SK-N-SH treated with all-trans-retinoic acid at 6 μM for 48 hours (cell line): ENCODE results near the gene GAL.

ENCODE experiments used
- PATZ1 ChIP-seq: fragments of 250-450 bp; sonication (Bioruptor Pico); IDR thresholded peaks from 2 replicates; pipeline ENCODE4 v1.8.0; 2020; ENCODE audit warnings: mild to moderate bottlenecking, moderate library complexity, borderline replicate concordance
- SNAI2 ChIP-seq: fragments of 250-450 bp; sonication (Bioruptor Pico); IDR thresholded peaks from 2 replicates; pipeline ENCODE4 v1.5.0; 2020; ENCODE audit warnings: mild to moderate bottlenecking, moderate library complexity
- ZFP30 ChIP-seq: fragments of 450-650 bp; formaldehyde crosslinking; IDR thresholded peaks from 2 replicates; pipeline ENCODE4 v1.5.0; 2022; ENCODE audit warnings: mild to moderate bottlenecking, moderate library complexity
- ZNF8 ChIP-seq: fragments of 450-650 bp; formaldehyde crosslinking; IDR thresholded peaks from 2 replicates; pipeline ENCODE4 v1.5.0; 2020; ENCODE audit warnings: mild to moderate bottlenecking, moderate library complexity
- TF ChIP-seq, protein P1 (sequence below): fragments of 250-450 bp; sonication (Bioruptor Pico); IDR thresholded peaks from 2 replicates; pipeline ENCODE4 v1.5.0; 2020; ENCODE audit warnings: mild to moderate bottlenecking, moderate library complexity

DNA sequence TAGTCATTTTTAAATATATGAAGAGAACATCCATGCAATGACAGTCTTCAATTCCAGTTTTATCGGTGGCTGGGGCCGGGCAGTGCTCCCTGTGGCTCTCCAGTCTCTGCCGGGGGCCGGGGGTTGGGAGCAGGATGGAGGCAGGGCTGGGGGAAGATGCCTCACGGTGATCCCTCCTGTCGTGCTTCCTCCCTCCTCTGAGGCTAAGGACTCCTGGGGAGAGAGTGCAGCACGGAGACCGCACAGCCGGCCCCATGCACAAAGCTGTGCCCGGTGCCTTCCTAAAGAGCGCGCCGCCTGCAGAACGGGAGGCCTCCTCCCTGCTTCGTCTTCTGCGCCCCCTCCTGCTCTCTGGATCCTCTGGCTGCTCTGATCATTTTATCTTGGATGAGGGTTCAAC lies 20.5 kb downstream of the GAL start:
- TF ChIP-seq PATZ1 (no peak), ZFP30 (CRISPR knock-in tag) (no peak), SNAI2 (no peak), ZNF8 (CRISPR knock-in tag) (no peak)
- TF ChIP-seq, protein P1, sequence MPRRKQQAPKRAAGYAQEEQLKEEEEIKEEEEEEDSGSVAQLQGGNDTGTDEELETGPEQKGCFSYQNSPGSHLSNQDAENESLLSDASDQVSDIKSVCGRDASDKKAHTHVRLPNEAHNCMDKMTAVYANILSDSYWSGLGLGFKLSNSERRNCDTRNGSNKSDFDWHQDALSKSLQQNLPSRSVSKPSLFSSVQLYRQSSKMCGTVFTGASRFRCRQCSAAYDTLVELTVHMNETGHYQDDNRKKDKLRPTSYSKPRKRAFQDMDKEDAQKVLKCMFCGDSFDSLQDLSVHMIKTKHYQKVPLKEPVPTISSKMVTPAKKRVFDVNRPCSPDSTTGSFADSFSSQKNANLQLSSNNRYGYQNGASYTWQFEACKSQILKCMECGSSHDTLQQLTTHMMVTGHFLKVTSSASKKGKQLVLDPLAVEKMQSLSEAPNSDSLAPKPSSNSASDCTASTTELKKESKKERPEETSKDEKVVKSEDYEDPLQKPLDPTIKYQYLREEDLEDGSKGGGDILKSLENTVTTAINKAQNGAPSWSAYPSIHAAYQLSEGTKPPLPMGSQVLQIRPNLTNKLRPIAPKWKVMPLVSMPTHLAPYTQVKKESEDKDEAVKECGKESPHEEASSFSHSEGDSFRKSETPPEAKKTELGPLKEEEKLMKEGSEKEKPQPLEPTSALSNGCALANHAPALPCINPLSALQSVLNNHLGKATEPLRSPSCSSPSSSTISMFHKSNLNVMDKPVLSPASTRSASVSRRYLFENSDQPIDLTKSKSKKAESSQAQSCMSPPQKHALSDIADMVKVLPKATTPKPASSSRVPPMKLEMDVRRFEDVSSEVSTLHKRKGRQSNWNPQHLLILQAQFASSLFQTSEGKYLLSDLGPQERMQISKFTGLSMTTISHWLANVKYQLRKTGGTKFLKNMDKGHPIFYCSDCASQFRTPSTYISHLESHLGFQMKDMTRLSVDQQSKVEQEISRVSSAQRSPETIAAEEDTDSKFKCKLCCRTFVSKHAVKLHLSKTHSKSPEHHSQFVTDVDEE (CRISPR knock-in tag) = no peak
